IMR-90 (cell line): Measurements from ENCODE around the gene VDAC1. TPM values are rescaled to one million over a fixed set of nuclear protein-coding genes. Genes with fewer than 3 reads are reported as not detected.

Experiments
- ATAC-seq: fragments of 200-7000 bp; cut with Tn5 transposase; 2 replicates; pipeline ENCODE4 v1.9.1; 2020; ENCODE audit warnings: low read depth, mild to moderate bottlenecking, moderate library complexity
- BruUV-seq: library from RNA; stranded (reverse); fragments of 400-500 nt; replicated peaks from 2 replicates; lab custom pipeline; 2021; lab: Mats Ljungman, UMichigan
- CTCF ChIA-PET: fragments of 300-600 bp; formaldehyde crosslinking; extraction: SDS; loops from one replicate; lab custom pipeline; 2021; ENCODE audit warnings: antibody characterized with exemption; lab: Yijun Ruan, JAX
- POLR2A ChIA-PET: fragments of 300-600 bp; sonication (Branson Sonifier 250); formaldehyde crosslinking; loops from one replicate; lab custom pipeline; 2022; ENCODE audit warnings: antibody characterized with exemption; ENCODE audit not compliant: unreplicated experiment; lab: Charles Lee
- DNase-seq: peaks from one replicate; pipeline ENCODE4 v3.0.0; 2013
- H2AFZ ChIP-seq: replicated peaks from 2 replicates; pipeline ENCODE3; 2013; ENCODE audit warnings: low read length, mild to moderate bottlenecking; ENCODE audit not compliant: poor library complexity
- H2AK5ac ChIP-seq: 2 replicates; pipeline ENCODE4 v1.6.1; 2013; ENCODE audit warnings: low read depth, low read length, inconsistent platforms
- H2AK9ac ChIP-seq: replicated peaks from 2 replicates; pipeline ENCODE3; 2013; ENCODE audit warnings: mild to moderate bottlenecking, low read depth, low read length, moderate library complexity; ENCODE audit not compliant: poor library complexity
- H2BK120ac ChIP-seq: 2 replicates; pipeline ENCODE4 v1.6.1; 2013; ENCODE audit warnings: low read depth, low read length, inconsistent platforms
- H2BK15ac ChIP-seq: 3 replicates; pipeline ENCODE4 v1.6.1; 2013; ENCODE audit warnings: low read depth, low read length, inconsistent platforms
- H2BK20ac ChIP-seq: 2 replicates; pipeline ENCODE4 v1.6.1; 2013; ENCODE audit warnings: low read depth, mild to moderate bottlenecking, inconsistent platforms, low read length, moderate library complexity
- H2BK5ac ChIP-seq: 2 replicates; pipeline ENCODE4 v1.6.1; 2013; ENCODE audit warnings: mild to moderate bottlenecking, low read depth, low read length, inconsistent platforms; ENCODE audit not compliant: poor library complexity, severe bottlenecking
- H3K14ac ChIP-seq: replicated peaks from 2 replicates; pipeline ENCODE4 v1.6.1; 2013; ENCODE audit warnings: low read depth, low read length, inconsistent platforms
- H3K18ac ChIP-seq: 2 replicates; pipeline ENCODE4 v1.6.1; 2013; ENCODE audit warnings: low read depth, low read length, control low read depth
- H3K23ac ChIP-seq: 2 replicates; pipeline ENCODE4 v1.6.1; 2013; ENCODE audit warnings: low read depth, low read length, inconsistent platforms
- H3K27ac ChIP-seq: 2 replicates; pipeline ENCODE4 v1.5.1; 2013; ENCODE audit warnings: mild to moderate bottlenecking, control low read depth, low read length; ENCODE audit not compliant: insufficient read depth
- H3K27me3 ChIP-seq: 2 replicates; pipeline ENCODE4 v1.6.1; 2013; ENCODE audit warnings: low read length; ENCODE audit not compliant: control insufficient read depth, insufficient read depth
- H3K36me3 ChIP-seq: 2 replicates; pipeline ENCODE4 v1.6.1; 2013; ENCODE audit warnings: low read length, mixed read lengths; ENCODE audit not compliant: control insufficient read depth, insufficient read depth
- H3K4ac ChIP-seq: 2 replicates; pipeline ENCODE4 v1.6.1; 2013; ENCODE audit warnings: low read depth, low read length, inconsistent platforms
- H3K4me1 ChIP-seq: 2 replicates; pipeline ENCODE4 v1.6.1; 2013; ENCODE audit warnings: low read length, mixed read lengths; ENCODE audit not compliant: control insufficient read depth, insufficient read depth
- H3K4me2 ChIP-seq: 2 replicates; pipeline ENCODE4 v1.6.1; 2013; ENCODE audit warnings: low read depth, mild to moderate bottlenecking, control low read depth, low read length, moderate library complexity
- H3K4me3 ChIP-seq: 2 replicates; pipeline ENCODE4 v1.5.1; 2013; ENCODE audit warnings: low read depth, mild to moderate bottlenecking, control low read depth, low read length, moderate library complexity; ENCODE audit not compliant: insufficient read depth
- H3K56ac ChIP-seq: 2 replicates; pipeline ENCODE4 v1.6.1; 2013; ENCODE audit warnings: low read length, inconsistent platforms; ENCODE audit not compliant: insufficient read depth; ENCODE audit errors: extremely low read depth
- H3K79me1 ChIP-seq, 2 experiments: 2 replicates each; pipeline ENCODE4 v1.6.1; 2013; ENCODE audit warnings: low read length in 2 of 2, inconsistent platforms in 1 of 2, low read depth in 1 of 2
- H3K9ac ChIP-seq: 2 replicates; pipeline ENCODE4 v1.6.1; 2013; ENCODE audit warnings: low read depth, low read length, control low read depth
- H3K9me1 ChIP-seq: 2 replicates; pipeline ENCODE4 v1.6.1; 2013; ENCODE audit warnings: low read length, inconsistent platforms; ENCODE audit not compliant: insufficient read depth
- H3K9me3 ChIP-seq: 2 replicates; pipeline ENCODE4 v1.6.1; 2013; ENCODE audit warnings: low read length; ENCODE audit not compliant: control insufficient read depth, insufficient read depth
- H4K20me1 ChIP-seq: 2 replicates; pipeline ENCODE4 v1.6.1; 2013; ENCODE audit warnings: low read length, inconsistent platforms; ENCODE audit not compliant: insufficient read depth
- H4K5ac ChIP-seq: 2 replicates; pipeline ENCODE4 v1.6.1; 2013; ENCODE audit warnings: mild to moderate bottlenecking, low read depth, low read length, control low read depth
- H4K8ac ChIP-seq, 2 experiments: 2 replicates each; pipeline ENCODE4 v1.6.1; 2013; ENCODE audit warnings: low read depth in 2 of 2, low read length in 2 of 2, control low read depth in 1 of 2, inconsistent platforms in 1 of 2
- H4K91ac ChIP-seq: 2 replicates; pipeline ENCODE4 v1.6.1; 2013; ENCODE audit warnings: low read depth, low read length, inconsistent platforms; ENCODE audit not compliant: insufficient read depth
- RAD21 ChIP-seq: IDR thresholded peaks from 2 replicates; pipeline ENCODE4 v1.6.1; 2012; ENCODE audit warnings: low read length, improper control_type of control experiment
- USF2 ChIP-seq: fragments of 150-350 bp; IDR thresholded peaks from 2 replicates; pipeline ENCODE4 v1.6.1; 2017; ENCODE audit warnings: mild to moderate bottlenecking, antibody characterized with exemption, low read length, low read depth
- WGBS, 2 experiments: methylation state at CpG; one replicate each; pipeline versions ENCODE4 v1.1.5 to v1.1.7; 2013; ENCODE audit warnings: missing lambda C conversion rate in 2 of 2; ENCODE audit not compliant: insufficient read length in 1 of 2; ENCODE audit errors: extremely low coverage in 2 of 2; 5-methylcytosine and 5-hydroxymethylcytosine counted together
- dilution Hi-C: fragments of 300-500 bp; cut with HindIII; formaldehyde crosslinking; loops from one replicate; pipeline ENCODE4 v1.14.3; 2018; ENCODE audit warnings: low sequenced_read_pairs; ENCODE audit not compliant: unreplicated experiment
- in situ Hi-C: fragments of 300-500 bp; cut with MboI; formaldehyde crosslinking; loops from 3 replicates; pipeline ENCODE4 v1.14.3; 2019; ENCODE audit warnings: low sequenced_read_pairs, inconsistent platforms, mixed read lengths
- intact Hi-C: fragments of 100-400 bp; cut with micrococcal nuclease; formaldehyde crosslinking; loops from 2 replicates; pipeline ENCODE4 v1.10.0; 2022
- polyA plus RNA-seq, 3 experiments: library from polyadenylated mRNA; depleted of rRNA; stranded (reverse); fragments of >200 nt; gene quantifications; 2 replicates each; pipeline ENCODE4 v1.2.3, GENCODE V29; 2012; ENCODE audit warnings: low replicate concordance in 1 of 3
- total RNA-seq: library from RNA; depleted of rRNA; stranded (reverse); fragments of >200 nt; gene quantifications from 2 replicates; pipeline ENCODE4 v1.2.3, GENCODE V29; 2012

The VDAC1 gene
- total and polyA plus RNA-seq, 2 of the 4 experiments (the other 2 are of a cell fraction): 289 to 365 TPM

GRCh38 chr5:134007581-134008265 is 2.9 kb upstream of the VDAC1 start:
- H3K18ac ChIP-seq: no peak overlapping the region
- CTCF ChIA-PET: no interaction called here
- in situ Hi-C loops (no loop called here), dilution Hi-C loops (no loop called here), intact Hi-C loops (no loop called here)
- H3K79me1 ChIP-seq: peaks cover 10 to 23% of the 10 kb centered on the region in 2 experiments
- H3K27me3 ChIP-seq: peaks cover 2% of the 10 kb centered on the region; the same call in 1 of the 2 replicates
- H3K14ac ChIP-seq: no peak overlapping the region
- no peak overlapping the region for H2BK15ac ChIP-seq
- ATAC-seq (no peak), DNase-seq (no peak)
- 0 out of 2 replicates have a peak, but pooled peaks cover 6% of the 10 kb centered on the region for H3K9me1 ChIP-seq
- H3K56ac ChIP-seq: no peak overlapping the region
- peaks cover 2% of the 10 kb centered on the region for H3K9me3 ChIP-seq
- no peak overlapping the region for H4K5ac ChIP-seq
- H2AK5ac ChIP-seq: no peak overlapping the region
- no peak overlapping the region for H3K4me3 ChIP-seq
- H3K4me2 ChIP-seq: no peak overlapping the region
- H2AFZ ChIP-seq: peak overlapping the region; percentile 13
- WGBS, 2 experiments: no CpG with 5 or more reads among the region's 14 CpGs
- no peak overlapping the region for H2AK9ac ChIP-seq
- no peak overlapping the region for H2BK120ac ChIP-seq
- peaks cover 13% of the 10 kb centered on the region for H4K20me1 ChIP-seq
- H2BK20ac ChIP-seq: no peak overlapping the region
- H4K8ac ChIP-seq: no peak overlapping the region
- H3K27ac ChIP-seq: no peak overlapping the region
- no peak overlapping the region for H3K4ac ChIP-seq
- no peaks in the 10 kb centered on the region for H3K36me3 ChIP-seq
- peaks cover 14% of the 10 kb centered on the region for H3K4me1 ChIP-seq
- no peak overlapping the region for H4K91ac ChIP-seq
- H3K23ac ChIP-seq: no peak overlapping the region
- no peak overlapping the region for H2BK5ac ChIP-seq
- no peak overlapping the region for H3K9ac ChIP-seq
- no TSS peak for BruUV-seq
- peak; percentile 71; the same call in 1 of the 2 replicates for TF ChIP-seq USF2
- no peak for TF ChIP-seq RAD21
- POLR2A ChIA-PET: no interaction called here
